H1 (cell line): Measurements from ENCODE around the gene DENND4A. TPM values are rescaled to one million over a fixed set of nuclear protein-coding genes. Genes with fewer than 3 reads are reported as not detected.

ENCODE experiments used
- CTCF ChIA-PET: fragments of 300-600 bp; sonication (Branson Sonifier 250); formaldehyde crosslinking; loops from one replicate; lab custom pipeline; 2021; ENCODE audit not compliant: partially characterized antibody; lab: Charles Lee
- POLR2A ChIA-PET: fragments of 300-600 bp; sonication (Branson Sonifier 250); formaldehyde crosslinking; loops from one replicate; lab custom pipeline; 2021; ENCODE audit warnings: inconsistent platforms; ENCODE audit not compliant: partially characterized antibody; lab: Charles Lee
- DNase-seq, 2 experiments: peaks; one replicate each; pipeline versions ENCODE4 v3.0.0 to v3.0.0-alpha.2; 2010 to 2022; ENCODE audit warnings: low spot score in 2 of 2, low read depth in 1 of 2, mixed read lengths in 1 of 2
- FAIRE-seq: peaks from 2 replicates; lab custom pipeline; 2011; peaks lifted over from hg19 to GRCh38; lab: Jason Lieb, UNC
- H2AFZ ChIP-seq: 2 replicates; pipeline ENCODE4 v1.8.1; 2012; ENCODE audit warnings: low read length, inconsistent platforms
- H2AK5ac ChIP-seq: 2 replicates; pipeline ENCODE4 v1.6.1; 2013; ENCODE audit warnings: low read depth, low read length
- H2BK120ac ChIP-seq: replicated peaks from 2 replicates; pipeline ENCODE3; 2013; ENCODE audit warnings: low read depth, low read length, inconsistent platforms
- H2BK12ac ChIP-seq: 2 replicates; pipeline ENCODE4 v1.6.1; 2013; ENCODE audit warnings: low read depth, low read length
- H2BK15ac ChIP-seq: 2 replicates; pipeline ENCODE4 v1.6.1; 2013; ENCODE audit warnings: low read length
- H2BK20ac ChIP-seq: 2 replicates; pipeline ENCODE4 v1.6.1; 2013; ENCODE audit warnings: low read length
- H2BK5ac ChIP-seq: 2 replicates; pipeline ENCODE4 v1.6.1; 2013; ENCODE audit warnings: low read depth, low read length
- H3K14ac ChIP-seq: 2 replicates; pipeline ENCODE4 v1.6.1; 2013; ENCODE audit warnings: inconsistent platforms; ENCODE audit not compliant: insufficient read length
- H3K18ac ChIP-seq: 2 replicates; pipeline ENCODE4 v1.6.1; 2013; ENCODE audit warnings: low read length; ENCODE audit errors: extremely low read depth
- H3K23ac ChIP-seq: 2 replicates; pipeline ENCODE4 v1.6.1; 2013; ENCODE audit warnings: inconsistent platforms; ENCODE audit not compliant: insufficient read length
- H3K23me2 ChIP-seq: 2 replicates; pipeline ENCODE4 v1.6.1; 2013; ENCODE audit warnings: low read depth, low read length
- H3K27ac ChIP-seq: 2 replicates; pipeline ENCODE4 v1.6.1; 2011; ENCODE audit warnings: low read depth, low read length, inconsistent platforms
- H3K27me3 ChIP-seq, 4 experiments: replicated peaks in 1 of 4; 1 replicate in 1 of 4; 2 replicates in 3 of 4; pipeline versions ENCODE4 v1.6.1 to v1.8.1; 2011 to 2013; ENCODE audit warnings: low read length in 3 of 4, mild to moderate bottlenecking in 3 of 4, inconsistent platforms in 2 of 4, mixed read lengths in 2 of 4, moderate library complexity in 1 of 4; ENCODE audit not compliant: control insufficient read depth in 3 of 4, insufficient read depth in 3 of 4; ENCODE audit errors: extremely low read depth in 1 of 4
- H3K36me3 ChIP-seq, 4 experiments: 2 replicates each; pipeline versions ENCODE4 v1.6.1 to v1.8.1; 2011 to 2013; ENCODE audit warnings: mild to moderate bottlenecking in 4 of 4, low read length in 3 of 4, moderate library complexity in 2 of 4, control low read depth in 1 of 4, inconsistent platforms in 1 of 4; ENCODE audit not compliant: insufficient read depth in 4 of 4, control insufficient read depth in 2 of 4
- H3K4ac ChIP-seq: replicated peaks from 2 replicates; pipeline ENCODE3; 2013; ENCODE audit warnings: low read length, low read depth, mixed read lengths, inconsistent platforms; ENCODE audit not compliant: insufficient read length
- H3K4me1 ChIP-seq, 4 experiments: replicated peaks in 1 of 4; 1 replicate in 1 of 4; 2 replicates in 3 of 4; pipeline versions ENCODE4 v1.6.1 to v1.8.1; 2011 to 2013; ENCODE audit warnings: low read length in 3 of 4, inconsistent platforms in 2 of 4, mixed read lengths in 1 of 4; ENCODE audit not compliant: insufficient read depth in 4 of 4, control insufficient read depth in 3 of 4
- H3K4me2 ChIP-seq, 2 experiments: 2 replicates each; pipeline versions ENCODE4 v1.6.1 to v1.8.1; 2011 to 2013; ENCODE audit warnings: low read depth in 2 of 2, low read length in 2 of 2, control low read depth in 1 of 2, inconsistent platforms in 1 of 2, mild to moderate bottlenecking in 1 of 2; ENCODE audit not compliant: insufficient read depth in 1 of 2
- H3K4me3 ChIP-seq, 4 experiments: fragments of 200-600, 300-600 bp in 1 of 4; sonication (generic), shearing (Covaris generic), sonication (Bioruptor Twin) in 1 of 4; 2 replicates each; pipeline versions ENCODE4 v1.5.1 to v1.8.1; 2011 to 2016; ENCODE audit warnings: low read length in 4 of 4, low read depth in 3 of 4, control low read depth in 2 of 4, inconsistent platforms in 2 of 4, mild to moderate bottlenecking in 2 of 4, mixed read lengths in 1 of 4, moderate library complexity in 1 of 4; ENCODE audit not compliant: insufficient read depth in 2 of 4; ENCODE audit errors: extremely low read depth in 1 of 4
- H3K56ac ChIP-seq: replicated peaks from 2 replicates; pipeline ENCODE3; 2013; ENCODE audit warnings: low read depth, mild to moderate bottlenecking, mixed read lengths, low read length, inconsistent platforms; ENCODE audit not compliant: insufficient read length
- H3K79me1 ChIP-seq: 2 replicates; pipeline ENCODE4 v1.6.1; 2013; ENCODE audit warnings: low read depth, low read length, control low read depth
- H3K79me2 ChIP-seq, 2 experiments: 2 replicates each; pipeline versions ENCODE4 v1.6.1 to v1.8.1; 2012 to 2013; ENCODE audit warnings: low read length in 2 of 2, mild to moderate bottlenecking in 2 of 2, inconsistent platforms in 1 of 2; ENCODE audit not compliant: insufficient read depth in 2 of 2, control insufficient read depth in 1 of 2
- H3K9ac ChIP-seq, 4 experiments: replicated peaks in 1 of 4; 1 replicate in 1 of 4; 2 replicates in 3 of 4; pipeline versions ENCODE4 v1.6.1 to v1.8.1; 2011 to 2013; ENCODE audit warnings: low read depth in 3 of 4, low read length in 3 of 4, control low read depth in 2 of 4, mild to moderate bottlenecking in 2 of 4, moderate library complexity in 2 of 4, inconsistent platforms in 1 of 4; ENCODE audit errors: extremely low read depth in 1 of 4
- H3K9me3 ChIP-seq, 2 experiments: 2 replicates each; pipeline versions ENCODE4 v1.6.1 to v1.8.1; 2012 to 2013; ENCODE audit warnings: mild to moderate bottlenecking in 2 of 2, moderate library complexity in 2 of 2, control low read depth in 1 of 2, inconsistent platforms in 1 of 2, low read depth in 1 of 2, low read length in 1 of 2, mixed read lengths in 1 of 2; ENCODE audit not compliant: insufficient read depth in 2 of 2
- H4K20me1 ChIP-seq, 2 experiments: replicated peaks in 1 of 2; 2 replicates each; pipeline versions ENCODE3 to v1.8.1; 2011 to 2013; ENCODE audit warnings: inconsistent platforms in 2 of 2, low read length in 2 of 2, mild to moderate bottlenecking in 1 of 2; ENCODE audit not compliant: insufficient read depth in 2 of 2, control insufficient read depth in 1 of 2
- H4K5ac ChIP-seq: 2 replicates; pipeline ENCODE4 v1.6.1; 2013; ENCODE audit warnings: low read length, low read depth, mixed read lengths, inconsistent platforms; ENCODE audit not compliant: insufficient read length
- H4K8ac ChIP-seq: 2 replicates; pipeline ENCODE4 v1.8.0; 2013; ENCODE audit warnings: mild to moderate bottlenecking, moderate library complexity, low read length, inconsistent platforms; ENCODE audit not compliant: insufficient read depth; ENCODE audit errors: extremely low read depth
- H4K91ac ChIP-seq: replicated peaks from 2 replicates; pipeline ENCODE3; 2013; ENCODE audit warnings: low read length, mixed read lengths, inconsistent platforms; ENCODE audit not compliant: insufficient read length
- CTBP2 ChIP-seq: IDR thresholded peaks from 2 replicates; pipeline ENCODE4 v1.7.0; 2011; ENCODE audit warnings: borderline replicate concordance, mild to moderate bottlenecking, moderate library complexity, mixed read lengths, low read length; ENCODE audit not compliant: insufficient read depth, insufficient read length
- CTCF ChIP-seq, 3 experiments: IDR thresholded peaks; 1 replicate in 2 of 3; 2 replicates in 1 of 3; pipeline versions ENCODE4 v1.5.1 to v1.6.1; 2011; ENCODE audit warnings: low read length in 3 of 3, mild to moderate bottlenecking in 3 of 3, inconsistent platforms in 2 of 3, low read depth in 1 of 3, moderate library complexity in 1 of 3; ENCODE audit not compliant: insufficient read depth in 1 of 3; ENCODE audit errors: control extremely low read depth in 1 of 3
- GTF2F1 ChIP-seq: IDR thresholded peaks from 2 replicates; pipeline ENCODE4 v1.6.1; 2012; ENCODE audit warnings: low read depth, low read length, improper control_type of control experiment, borderline replicate concordance
- HDAC6 ChIP-seq: IDR thresholded peaks from one replicate; pipeline ENCODE4 v1.7.1; 2012; ENCODE audit warnings: low read depth, mild to moderate bottlenecking, inconsistent platforms, low read length, moderate library complexity
- SIRT6 ChIP-seq: IDR thresholded peaks from one replicate; pipeline ENCODE4 v1.7.1; 2012; ENCODE audit warnings: low read length, inconsistent platforms
- USF2 ChIP-seq: IDR thresholded peaks from 2 replicates; pipeline ENCODE4 v1.6.1; 2011; ENCODE audit warnings: low read length, improper control_type of control experiment
- WGBS, 2 experiments: shearing (Covaris generic) in 1 of 2; methylation state at CpG; one replicate each; pipeline versions ENCODE4 v1.1.6 to v1.1.7; 2013 to 2015; ENCODE audit warnings: low lambda C conversion rate in 2 of 2, mixed read lengths in 2 of 2, inconsistent platforms in 1 of 2, low coverage in 1 of 2, missing lambda C conversion rate in 1 of 2; ENCODE audit not compliant: insufficient replicate concordance in 2 of 2, insufficient coverage in 1 of 2, insufficient read length in 1 of 2; ENCODE audit errors: extremely low coverage in 1 of 2, missing lambda C conversion rate in 1 of 2; 5-methylcytosine and 5-hydroxymethylcytosine counted together
- polyA plus RNA-seq, 7 experiments: library from polyadenylated mRNA; depleted of rRNA in 3 of 7; stranded (reverse) in 5 of 7; unstranded in 2 of 7; fragments of >200 nt in 5 of 7; fragments of 200-250 nt in 2 of 7; gene quantifications; 1 replicate in 5 of 7; 2 replicates in 1 of 7; 4 replicates in 1 of 7; pipeline versions ENCODE4 v1.2.1 to v1.2.3, GENCODE V29; 2011 to 2013; ENCODE audit warnings: missing spikeins in 2 of 7, mixed read lengths in 2 of 7
- total RNA-seq: library from RNA; stranded (reverse); fragmentation: NEBNext Ultra II Directional; extraction: Animal tissue kit (Norgen Biotek cat#: 25700); gene quantifications from 2 replicates; pipeline ENCODE4 v1.2.1, GENCODE V29; 2021

DENND4A gene
- total and polyA plus RNA-seq, 2 of the 8 experiments (the other 6 are each of a cell fraction or from before 2014, with no cell fraction given) = 1.3 to 4.7 TPM

GRCh38 chr15:65610871-65611718 is 181.0 kb downstream of the DENND4A start, which contains the start of gene INTS14:
TSS of gene INTS14 (minus strand) at chr15:65611131. CDS start at chr15:65607380, 3,751 bp downstream.
- POLR2A ChIA-PET = interaction anchor here (0.6 to 3.2 kb wide), 27 partner anchors 8 to 862 kb away, joined by 3 to 25 read pairs (median 4); partner anchors contain the start of genes HACD3, RAB11A and SLC24A1
- H4K91ac ChIP-seq = peak within 1 kb of the TSS; percentile 87
- H3K4me1 ChIP-seq = peaks cover 6 to 8% (median 8%) of the 10 kb centered on the region in 4 experiments; a peak in 6 of 7 replicates
- H3K36me3 ChIP-seq = peaks cover 0 to 5% (median 0%) of the 10 kb centered on the region in 4 experiments; a peak in 1 of 8 replicates
- H3K79me1 ChIP-seq = 0 out of 2 replicates have a peak, but pooled peaks cover 4% of the 10 kb centered on the region
- peak within 1 kb of the TSS; percentile 89 for H2AFZ ChIP-seq
- WGBS, 2 experiments = 2% methylated on average over 64 of the region's 64 CpGs; no CpG with 5 or more reads in 1 of the 2 experiments
- H2AK5ac ChIP-seq = no peak within 1 kb of the TSS
- peak within 1 kb of the TSS; percentile 93 for H3K27ac ChIP-seq
- H4K5ac ChIP-seq = peak within 1 kb of the TSS; percentile 84
- peak within 1 kb of the TSS; percentile 80 to 98 (median 93) for H3K4me3 ChIP-seq
- H4K8ac ChIP-seq = peak within 1 kb of the TSS; percentile 94
- peak within 1 kb of the TSS; percentile 71 to 91 for H3K4me2 ChIP-seq
- FAIRE-seq = peak; percentile 13
- DNase-seq = peak; percentile 89 to 98
- peaks cover 7 to 36% of the 10 kb centered on the region in 2 experiments for H3K79me2 ChIP-seq
- peak within 1 kb of the TSS; percentile 64 for H3K18ac ChIP-seq
- no peaks in the 10 kb centered on the region for H3K9me3 ChIP-seq
- H4K20me1 ChIP-seq = peaks cover 0 to 2% of the 10 kb centered on the region in 2 experiments
- H3K4ac ChIP-seq = peak within 1 kb of the TSS; percentile 94
- peak within 1 kb of the TSS; percentile 76 for H2BK120ac ChIP-seq
- peaks cover 4% of the 10 kb centered on the region; the same call in 1 of the 2 replicates for H3K23me2 ChIP-seq
- H3K56ac ChIP-seq = peak within 1 kb of the TSS; percentile 80
- peak within 1 kb of the TSS; percentile 61; the same call in 1 of the 2 replicates for H2BK12ac ChIP-seq
- no peak within 1 kb of the TSS for H3K14ac ChIP-seq
- CTCF ChIA-PET = interaction anchor here (0.6 to 2.0 kb wide), 21 partner anchors 9 to 639 kb away, joined by 3 to 8 read pairs (median 3); no protein-coding TSS in a partner anchor
- H3K27me3 ChIP-seq = no peaks in the 10 kb centered on the region
- peak within 1 kb of the TSS; percentile 83 to 96 (median 92) for H3K9ac ChIP-seq
- H3K23ac ChIP-seq = no peak within 1 kb of the TSS
- peak within 1 kb of the TSS; percentile 84; the same call in 1 of the 2 replicates for H2BK15ac ChIP-seq
- H2BK20ac ChIP-seq = no peak within 1 kb of the TSS
- H2BK5ac ChIP-seq = peak within 1 kb of the TSS; percentile 96
- no peak for TF ChIP-seq CTBP2
- TF ChIP-seq CTCF (IDR thresholded peaks at IDR 0.05; ENCODE audit: control extremely low read depth in 1 of 3, insufficient read depth in 1 of 3, low read depth in 1 of 3, low read length in 3 of 3) = peak; percentile 67 to 70 (median 68)
- TF ChIP-seq HDAC6 = no peak
- TF ChIP-seq SIRT6 = no peak
- no peak for TF ChIP-seq USF2
- peak; percentile 39; the same call in 1 of the 2 replicates for TF ChIP-seq GTF2F1
